Lower leg skin (tissue), 3 donors: ENCODE measurements around the gene LRP4.

Experiments used
- CTCF ChIP-seq, 3 donors: fragments of 450-650 bp; IDR thresholded peaks; one replicate each; pipeline ENCODE4 v1.5.1; 2016; ENCODE audit warnings: antibody characterized with exemption in 3 of 3, mild to moderate bottlenecking in 3 of 3, moderate library complexity in 2 of 3
- POLR2A ChIP-seq, 2 donors: fragments of 450-650 bp; IDR thresholded peaks; one replicate each; pipeline ENCODE4 v1.6.1; 2016 to 2017; ENCODE audit warnings: antibody characterized with exemption in 2 of 2, mild to moderate bottlenecking in 1 of 2, moderate library complexity in 1 of 2

- TF ChIP-seq CTCF (IDR thresholded peaks at IDR 0.05) (no peak), POLR2A (IDR thresholded peaks at IDR 0.05) (no peak)
Measured at GRCh38 chr11:46874586-46874985, 43.8 kb downstream of the LRP4 start.
